HG02970 (cell line): ENCODE data around the gene SOCS1.
A peak's percentile ranks its signal among the peaks of the same experiment; 100 is the strongest.
"Not testable (repeated sequence)": the region's sequence is repeated elsewhere in the genome, so short reads cannot be mapped to it uniquely, and the experiment has no call there.

Source experiments
- ATAC-seq: cut with Tn5 transposase; IDR thresholded peaks from one replicate; pipeline ENCODE4 v1.9.1; 2021; ENCODE audit warnings: mild to moderate bottlenecking, moderate library complexity, moderate number of reproducible peaks; ENCODE audit not compliant: unreplicated experiment, low FRiP score

Gene SOCS1

DNA sequence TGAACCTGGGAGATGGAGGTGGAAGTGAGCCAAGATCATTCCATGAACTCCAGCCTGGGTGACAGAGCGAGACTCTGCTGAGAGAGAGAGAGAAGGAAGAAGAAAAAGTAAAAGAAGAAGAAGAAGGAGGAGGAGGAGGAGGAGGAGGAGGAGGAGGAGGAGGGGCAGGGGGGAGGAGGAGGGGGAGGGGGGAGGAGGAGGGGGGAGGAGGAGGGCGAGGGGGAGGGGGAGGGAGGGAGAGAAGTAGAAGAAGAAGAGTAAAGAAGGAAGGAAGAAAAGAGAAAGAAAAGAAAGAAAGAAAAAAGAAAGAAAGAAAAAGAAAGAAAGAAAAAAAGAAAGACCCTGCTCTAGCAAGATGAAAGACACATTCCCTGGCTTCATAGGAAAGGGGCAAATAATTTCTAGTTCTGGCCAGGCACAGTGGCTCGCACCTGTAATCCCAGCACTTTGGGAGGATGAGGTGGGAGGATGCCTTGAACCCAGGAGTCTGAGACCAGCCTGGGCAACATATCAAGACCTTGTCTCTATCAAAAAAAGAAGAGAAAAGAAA is 23.6 kb downstream of the SOCS1 start:
- no peak for ATAC-seq

DNA sequence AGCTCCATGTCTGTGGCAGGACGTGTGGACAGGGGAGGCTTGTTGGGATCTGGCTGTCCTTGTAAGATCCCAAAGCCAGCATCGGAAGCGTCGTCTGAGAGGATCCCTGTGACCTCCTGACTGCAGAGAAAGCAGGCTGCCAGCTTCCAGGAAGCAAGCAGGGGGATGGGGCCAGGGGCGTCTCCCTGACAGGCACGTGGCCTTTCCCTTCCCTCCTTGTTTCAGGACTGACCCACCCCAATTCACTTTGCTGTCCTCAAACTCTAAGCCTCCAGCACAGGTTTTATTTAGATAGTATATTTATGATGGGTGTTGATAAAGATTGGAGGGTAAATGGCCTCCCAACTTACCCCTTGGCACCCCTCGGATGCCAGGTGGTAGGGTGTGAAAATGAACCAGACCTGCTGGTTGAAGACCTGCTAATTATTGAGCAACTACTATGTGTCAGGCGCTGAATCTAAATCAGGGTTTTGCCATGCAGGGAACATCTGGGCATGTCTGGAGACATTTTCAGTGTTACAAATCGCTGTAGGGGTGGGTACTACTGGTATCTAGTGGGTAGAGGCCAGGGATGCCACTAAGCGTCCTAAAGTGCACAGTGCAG is 24.5 kb downstream of the SOCS1 start:
- ATAC-seq = no peak

DNA sequence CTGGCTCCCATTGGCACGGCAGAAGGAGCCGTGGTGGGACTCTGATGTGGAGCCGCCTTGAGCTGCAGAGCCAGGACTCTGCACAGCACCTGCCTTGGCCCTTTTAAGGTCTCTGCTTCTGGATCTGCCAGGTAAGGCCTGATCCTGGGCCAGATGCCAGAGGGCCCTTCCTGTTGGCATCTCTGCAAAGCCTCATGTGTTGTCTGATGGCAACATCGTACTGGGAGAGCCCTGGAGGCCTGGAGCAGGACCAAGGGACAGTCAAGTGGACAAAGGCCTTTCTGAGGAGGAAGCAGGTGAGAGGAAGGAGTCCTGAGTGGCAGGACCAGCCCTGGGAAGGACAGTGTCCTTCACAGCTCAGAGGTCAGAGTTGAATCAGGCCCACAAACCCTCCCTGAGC is 26.1 kb downstream of the SOCS1 start:
- no peak for ATAC-seq

DNA sequence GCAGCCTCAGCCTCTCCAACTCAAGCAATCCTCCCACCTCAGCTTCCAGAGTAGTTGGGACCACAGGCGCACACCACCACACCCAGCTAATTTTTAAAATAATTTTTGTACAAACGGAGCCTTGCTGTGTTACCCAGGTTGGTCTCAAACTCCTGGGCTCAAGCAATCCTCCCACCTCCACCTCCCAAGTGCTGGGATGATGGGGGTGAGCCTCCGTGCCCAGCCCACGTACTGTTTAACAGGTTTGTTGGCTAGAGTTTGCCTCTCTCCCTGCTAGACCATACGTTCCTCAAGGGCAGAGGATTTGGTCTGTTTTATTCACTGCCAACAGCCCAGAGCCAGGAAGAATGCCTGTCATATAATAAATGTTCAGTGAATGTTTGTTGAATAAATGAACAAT is 26.6 kb downstream of the SOCS1 start:
- no peak for ATAC-seq

DNA sequence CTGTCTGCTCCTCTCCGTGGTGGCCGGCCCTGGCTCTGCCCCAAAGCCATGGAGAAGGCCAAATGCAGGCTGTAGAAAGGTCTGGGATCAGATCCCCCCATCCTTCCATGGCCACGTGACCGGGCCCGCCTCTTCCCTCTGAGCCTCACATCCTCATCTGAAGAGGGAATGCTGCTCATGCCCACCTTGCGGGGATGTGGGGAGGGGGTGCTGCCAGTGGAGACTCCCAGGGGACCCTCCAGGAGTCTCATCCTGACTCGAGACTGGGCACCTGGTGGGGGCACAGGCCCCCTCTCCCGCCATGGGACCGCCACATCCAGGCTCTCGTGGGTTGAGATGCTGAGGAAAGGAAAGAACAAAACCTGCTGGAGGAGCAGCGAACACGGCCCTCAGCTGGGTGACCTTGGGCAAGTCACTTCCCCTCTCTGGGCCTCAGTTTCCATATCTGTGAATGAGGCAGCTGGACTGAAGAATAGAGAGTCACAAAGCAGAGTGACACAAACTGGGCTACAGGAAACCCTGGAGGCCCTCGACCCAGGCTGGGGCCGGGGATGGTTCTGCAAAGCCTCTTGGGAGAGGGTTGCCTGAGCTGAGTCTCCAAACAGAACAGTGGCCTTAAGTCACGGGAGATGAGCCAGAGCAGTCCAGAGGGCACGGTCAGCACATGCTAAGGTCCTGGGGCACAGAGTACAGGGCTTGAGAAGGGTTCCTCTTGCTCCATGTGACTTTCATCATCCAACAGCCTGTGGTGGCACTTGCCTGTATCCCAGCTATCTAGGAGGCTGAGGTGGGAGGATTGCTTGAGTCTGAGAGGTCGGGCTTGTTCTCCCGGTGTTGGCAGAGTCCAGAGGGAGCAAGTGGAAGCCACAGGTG is 30.1 kb downstream of the SOCS1 start:
- ATAC-seq = no peak

DNA sequence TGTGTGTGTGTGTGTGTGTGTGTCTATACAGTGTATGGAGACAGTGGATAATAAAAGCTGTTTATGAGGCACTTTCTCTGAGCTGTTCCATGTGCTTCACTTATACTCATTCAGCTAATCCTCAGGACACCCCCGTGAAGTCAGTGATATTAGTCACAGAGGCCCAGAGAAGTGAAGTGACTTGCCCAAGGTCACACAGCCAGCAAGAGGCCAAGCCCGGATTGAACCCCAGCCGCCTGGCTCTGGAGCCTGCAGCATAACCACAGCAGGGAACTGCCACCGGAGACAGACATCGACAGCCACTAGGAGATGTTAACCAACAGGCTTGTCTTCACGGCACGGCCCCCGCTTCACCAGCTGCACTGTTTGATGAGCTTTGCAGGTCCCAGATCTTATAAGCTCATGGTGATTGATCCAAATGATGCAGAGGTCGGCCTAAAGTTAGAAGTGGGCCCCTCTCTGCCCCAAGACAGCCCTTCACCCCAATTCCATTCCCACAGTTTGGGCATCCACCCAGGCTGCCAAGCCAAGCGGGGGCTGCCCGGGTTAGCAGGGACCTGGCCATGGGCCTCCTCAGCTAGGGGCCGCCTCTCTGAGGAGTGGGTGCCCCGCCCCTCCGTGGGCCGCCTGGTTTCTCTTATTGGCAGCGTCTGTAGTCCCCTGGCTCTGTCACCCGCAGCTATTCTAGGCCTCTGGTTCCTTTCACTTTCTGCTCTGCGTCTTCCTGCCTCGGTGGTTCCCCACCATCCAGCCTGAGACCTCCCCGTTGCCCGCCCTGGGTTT is 30.9 kb downstream of the SOCS1 start:
- ATAC-seq = peak; percentile 64

DNA sequence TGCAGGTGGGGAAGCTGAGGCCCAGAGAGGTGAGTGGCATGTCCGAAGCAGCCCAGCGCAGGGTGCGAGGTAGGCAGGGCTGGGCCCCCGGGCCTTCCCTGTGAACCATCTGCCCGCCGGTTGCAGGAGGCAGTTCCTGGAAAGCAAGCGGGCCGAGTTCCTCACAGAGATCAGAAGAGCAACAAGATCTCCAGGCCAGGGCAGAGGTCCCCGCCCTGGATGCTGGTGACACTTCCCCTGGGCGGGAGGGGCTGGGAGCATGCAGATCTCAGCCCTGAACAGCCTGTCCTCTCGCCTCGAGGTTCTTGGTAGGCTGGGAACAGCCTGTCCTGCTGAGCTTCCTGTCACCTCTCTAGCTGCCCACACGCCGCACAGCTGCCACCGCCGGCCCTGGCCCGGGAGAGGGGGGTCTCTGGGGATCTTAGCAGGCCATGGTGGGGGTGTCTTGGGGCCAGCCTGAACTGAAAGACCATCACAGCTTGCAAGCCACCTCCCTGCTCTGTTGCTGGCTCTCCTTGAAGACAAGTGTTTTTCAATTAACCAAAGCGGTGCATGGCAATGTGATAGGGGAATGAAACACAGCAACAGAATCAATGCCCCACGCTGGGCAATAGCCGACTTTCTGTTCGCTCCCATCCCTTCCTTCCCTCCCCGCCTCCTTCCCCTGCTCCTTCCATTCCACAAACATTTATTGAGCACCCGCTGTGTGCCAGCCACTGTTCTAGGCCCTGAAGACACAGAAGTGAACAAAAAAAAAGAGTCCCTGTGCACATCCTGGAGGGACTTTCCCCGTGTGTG is 31.7 kb downstream of the SOCS1 start:
- no peak for ATAC-seq

DNA sequence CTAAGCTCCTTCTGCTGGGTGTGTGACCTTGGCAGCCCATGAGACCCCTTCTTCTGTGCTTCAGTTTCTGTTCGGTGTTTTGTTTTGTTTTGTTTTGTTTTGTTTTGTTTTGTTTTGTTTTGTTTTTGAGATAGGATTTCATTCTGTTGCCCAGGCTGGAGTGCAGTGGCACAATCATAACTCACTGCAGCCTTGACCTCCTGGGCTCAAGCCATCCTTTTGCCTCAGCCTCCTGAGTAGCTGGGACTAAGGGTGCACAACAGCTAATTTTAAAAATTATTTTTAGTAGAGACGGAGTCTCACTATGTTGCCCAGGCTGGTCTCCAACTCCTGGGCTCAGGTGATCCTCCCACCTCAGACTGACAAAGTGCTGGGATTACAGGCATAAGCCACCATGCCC is 35.5 kb downstream of the SOCS1 start:
- not testable (repeated sequence) for ATAC-seq

DNA sequence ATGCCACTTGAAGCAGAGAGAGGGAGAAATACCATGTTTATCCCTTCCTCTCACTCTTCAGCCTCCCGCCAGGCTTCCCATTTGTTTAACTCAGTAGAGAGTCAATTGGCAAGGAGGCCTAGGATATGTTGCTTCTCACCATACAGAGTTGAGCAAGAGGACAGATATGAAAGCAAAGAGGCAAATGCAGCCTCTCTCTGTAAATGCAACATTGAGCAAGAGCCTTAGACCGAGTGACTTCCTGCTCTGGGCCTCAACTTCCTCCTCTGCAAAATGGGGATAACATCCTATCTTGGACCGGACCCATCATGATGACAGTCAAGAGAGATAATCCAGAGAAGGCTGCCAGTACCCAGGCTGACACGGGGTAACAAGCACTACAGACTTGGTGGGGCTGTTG is 36.8 kb downstream of the SOCS1 start:
- ATAC-seq = no peak

DNA sequence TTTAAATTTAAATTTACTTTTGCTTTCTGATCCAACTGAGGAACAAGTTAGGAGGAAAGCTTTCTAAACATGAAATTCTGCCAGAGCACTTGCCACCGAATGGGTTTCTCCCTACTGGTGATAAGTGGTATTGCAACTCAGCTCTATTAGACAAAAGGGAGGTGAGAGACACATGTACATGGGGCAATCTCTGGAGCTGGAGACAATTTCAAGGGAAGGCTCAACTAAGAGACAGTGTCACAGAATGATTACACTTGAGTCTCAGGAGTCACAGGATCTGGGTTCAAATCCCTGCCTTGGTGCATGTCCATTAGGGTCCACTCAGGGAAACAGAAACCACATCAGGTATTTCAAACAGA is 37.4 kb downstream of the SOCS1 start:
- ATAC-seq = no peak

DNA sequence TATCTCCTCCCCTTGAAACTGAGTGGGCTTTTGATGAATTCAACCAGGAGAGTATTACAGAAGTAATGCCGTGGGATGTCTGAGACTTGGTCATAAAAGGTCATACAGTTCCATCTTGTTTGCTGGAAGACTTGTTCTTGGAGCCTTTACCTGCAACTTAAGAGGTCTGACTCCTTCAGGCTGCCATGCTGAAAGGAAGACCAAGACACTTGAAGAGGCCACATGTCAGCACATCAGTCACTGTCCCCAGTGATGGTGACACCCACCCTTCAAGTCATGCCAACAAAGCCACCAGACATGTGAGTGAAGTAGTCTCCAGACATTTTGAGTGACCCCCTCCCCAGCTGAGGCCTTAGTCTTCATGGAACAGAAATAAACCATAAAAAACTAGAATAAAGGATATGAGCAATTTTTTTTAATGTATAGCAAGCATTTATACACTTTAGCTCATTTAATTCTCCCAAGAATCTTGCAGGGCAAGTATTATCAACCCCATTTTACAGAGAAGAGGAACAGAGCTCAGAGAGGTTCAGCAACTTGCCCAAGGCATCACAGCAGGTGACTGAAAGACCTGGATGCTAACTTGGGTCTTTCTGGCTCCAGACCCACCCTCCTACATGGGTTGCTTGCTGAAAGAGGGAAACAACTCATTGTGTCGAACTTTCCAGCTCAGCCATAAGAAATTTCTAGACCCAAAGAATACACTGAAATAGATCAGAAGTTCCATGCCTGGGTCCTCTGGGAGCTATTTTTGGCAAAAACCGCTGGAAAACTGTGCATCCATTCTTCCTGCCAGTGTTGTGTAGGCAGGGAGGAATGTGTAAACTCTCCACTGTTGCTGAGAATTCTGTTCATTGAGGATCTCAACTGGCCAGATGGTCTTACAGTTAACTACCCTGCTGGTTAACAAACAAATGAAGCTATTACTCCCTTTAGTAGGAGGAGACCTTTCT is 38.1 kb downstream of the SOCS1 start:
- no peak for ATAC-seq

DNA sequence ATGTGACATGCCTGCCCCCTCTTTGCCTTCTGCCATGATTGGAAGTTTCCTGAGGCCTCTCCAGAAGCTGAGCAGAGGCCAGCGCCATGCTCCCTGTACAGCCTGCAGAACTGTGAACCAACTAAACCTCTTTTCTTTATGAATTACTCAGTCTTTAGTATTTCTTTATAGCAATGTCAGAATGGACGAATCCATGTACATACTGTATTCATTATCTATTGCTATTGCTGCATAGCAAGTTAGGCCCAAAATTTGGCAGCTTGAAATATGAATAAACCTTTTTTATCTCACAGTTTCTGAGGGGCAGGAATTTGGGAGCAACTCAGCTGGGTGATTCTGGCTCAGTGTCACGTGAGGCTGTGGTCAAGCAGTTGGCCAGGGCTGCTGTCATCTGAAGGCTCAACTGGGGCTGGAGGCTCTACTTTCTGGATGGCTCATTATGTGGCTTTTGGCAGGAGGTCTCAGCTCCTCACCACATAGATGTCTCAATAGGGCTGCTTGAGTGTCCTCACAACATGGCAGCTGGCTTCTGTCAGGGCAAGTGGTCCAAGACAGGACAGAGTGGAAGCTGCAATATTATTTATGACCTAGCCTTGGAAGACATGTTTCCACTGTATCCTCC is 40.0 kb downstream of the SOCS1 start:
- ATAC-seq = no peak

DNA sequence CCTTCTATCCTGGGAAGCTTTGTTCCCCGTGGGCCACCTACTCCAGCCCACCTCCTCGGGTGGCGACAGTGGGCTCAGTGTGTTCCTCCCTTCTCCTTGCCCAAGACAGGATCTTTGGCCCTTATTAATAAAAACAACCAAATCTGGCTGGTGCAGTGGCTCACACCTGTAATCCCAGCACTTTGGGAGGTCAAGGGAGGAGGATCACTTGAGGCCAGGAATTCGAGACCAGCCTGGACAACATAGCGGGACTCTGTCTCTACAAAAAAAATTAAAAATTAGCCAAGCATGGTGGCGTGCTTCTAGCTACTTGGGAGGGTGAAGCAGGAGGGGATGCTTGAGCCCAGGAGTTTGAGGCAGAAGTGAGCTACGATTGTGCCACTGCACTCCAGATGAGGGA is 42.2 kb downstream of the SOCS1 start:
- no peak for ATAC-seq

DNA sequence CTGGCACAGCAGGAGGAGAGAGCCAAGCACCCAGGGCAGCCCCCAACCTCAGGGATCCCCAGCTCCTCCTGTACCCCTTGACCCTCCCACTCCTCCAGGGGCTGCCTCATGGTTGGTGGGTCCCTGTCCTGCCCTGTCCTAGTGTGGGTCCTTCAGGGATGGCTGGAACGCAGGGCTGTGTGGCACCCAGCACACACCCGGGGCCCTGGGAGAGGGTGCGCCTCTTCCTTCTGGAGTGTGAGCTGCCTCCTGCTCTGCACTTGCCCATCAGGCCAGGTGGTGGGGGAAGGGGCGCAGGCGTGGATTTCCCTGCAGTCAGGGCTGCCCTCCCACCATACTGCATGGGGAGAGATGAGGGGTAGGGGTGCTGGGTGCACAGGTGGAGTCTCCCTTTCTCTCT is 42.6 kb downstream of the SOCS1 start:
- ATAC-seq = no peak

DNA sequence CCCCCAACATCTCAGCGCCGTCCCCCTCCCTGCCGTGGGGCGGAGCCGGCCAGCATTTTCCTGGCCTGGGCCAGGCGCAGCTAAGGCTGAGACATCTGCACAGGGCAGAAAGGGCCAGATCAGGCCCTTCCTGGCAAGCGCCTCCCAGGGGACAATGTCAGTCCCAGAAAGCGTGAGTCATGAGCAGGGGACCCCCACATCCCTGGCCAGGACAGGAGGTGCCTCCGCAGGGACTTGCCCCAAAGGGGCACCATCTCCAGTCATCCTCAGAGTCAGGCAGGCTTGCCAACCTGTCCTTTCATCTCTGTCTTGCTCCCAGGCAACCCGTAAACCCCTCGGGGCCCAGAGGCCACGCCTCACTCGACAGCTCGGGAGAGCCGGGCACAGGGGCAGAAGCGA is 43.2 kb downstream of the SOCS1 start:
- ATAC-seq = no peak

DNA sequence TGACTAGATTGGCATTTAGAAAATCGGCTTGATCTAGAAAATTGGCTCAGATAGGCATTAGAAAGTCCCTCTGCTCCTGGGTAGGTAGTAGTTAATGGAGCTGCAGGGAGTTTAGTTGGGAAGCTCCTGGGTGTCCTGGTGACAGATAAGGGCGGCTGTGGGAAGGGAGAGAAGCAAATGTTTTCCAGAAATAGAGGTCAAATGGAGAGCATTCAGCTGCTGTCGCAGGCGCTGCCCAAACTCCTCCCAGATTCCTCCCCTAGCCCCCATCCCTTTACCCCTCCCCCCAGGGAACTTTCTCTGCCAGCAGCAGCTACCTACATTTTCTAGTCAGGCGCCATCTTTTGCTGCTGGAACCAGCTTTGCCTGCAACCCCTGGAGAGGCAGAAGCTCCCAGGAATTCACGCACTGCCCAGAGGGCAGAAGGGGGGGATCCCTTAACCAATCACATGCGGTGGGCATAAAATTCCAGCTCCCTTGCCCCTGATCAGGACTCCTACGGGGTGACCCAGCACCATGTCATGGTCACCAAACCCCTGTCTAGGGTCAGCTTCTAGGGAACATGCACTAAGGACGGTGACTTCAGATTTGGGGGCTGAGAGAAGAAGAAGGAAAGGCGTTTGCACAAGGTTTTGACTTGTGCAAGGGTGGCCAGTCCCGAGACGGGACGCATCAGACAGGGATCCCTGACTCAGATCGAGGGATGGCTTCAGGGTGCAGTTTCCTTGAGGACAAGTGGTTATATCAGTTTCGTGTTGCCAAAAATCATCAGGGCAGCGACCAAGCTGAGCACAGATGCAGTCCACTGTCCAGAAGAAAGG is 43.8 kb downstream of the SOCS1 start:
- no peak for ATAC-seq

DNA sequence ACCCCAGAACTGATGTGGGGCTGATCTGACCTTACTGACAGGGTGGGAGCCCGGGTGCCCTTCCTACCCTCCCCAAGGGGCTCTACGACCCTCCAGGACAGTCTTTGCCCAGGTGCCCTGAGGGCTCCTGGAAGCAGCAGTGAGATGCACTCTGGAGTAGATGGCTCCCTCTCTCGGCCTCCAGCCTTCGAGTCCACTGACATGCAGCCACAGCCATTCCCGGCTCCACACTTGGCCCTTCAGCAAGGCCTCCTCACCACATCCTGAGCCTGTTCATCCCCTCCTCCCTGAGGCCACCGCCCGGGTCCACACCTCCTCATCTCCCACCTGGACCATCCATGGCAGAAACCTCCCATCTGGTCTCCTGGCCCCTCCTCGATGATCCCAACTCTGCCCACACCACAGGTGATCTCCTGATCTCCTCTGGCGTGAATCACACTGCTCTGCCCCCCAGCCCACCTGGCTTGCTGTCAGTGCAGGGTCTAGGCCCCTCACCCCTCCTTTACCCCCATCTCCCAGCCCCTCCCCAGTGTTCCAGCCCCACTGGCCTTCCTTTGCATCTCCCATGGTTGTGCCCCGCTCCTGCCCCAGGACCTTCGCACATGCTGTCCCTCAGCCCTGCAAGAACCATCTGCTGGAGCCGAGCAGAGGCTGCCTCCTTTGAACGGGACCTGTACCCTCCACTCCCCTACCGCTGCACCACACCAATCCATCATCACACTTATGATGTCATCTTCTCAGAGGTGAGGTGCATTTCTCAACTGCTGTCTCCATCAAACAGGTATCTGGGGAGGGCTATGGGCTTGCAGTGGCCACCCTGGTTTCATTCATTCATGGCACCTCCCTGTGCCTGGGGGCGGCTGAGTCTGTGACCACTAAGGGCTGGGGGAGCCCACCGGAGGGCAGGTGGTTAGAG is 44.7 kb downstream of the SOCS1 start:
- no peak for ATAC-seq
